Glomerular visceral epithelial cell (primary cell): Measurements from ENCODE around the gene ZBTB18.
"Not testable (repeated sequence)": the region's sequence is repeated elsewhere in the genome, so short reads cannot be mapped to it uniquely, and the experiment has no call there.

Experiments
- DNase-seq: peaks from one replicate; pipeline ENCODE4 v3.0.0-alpha.2; 2016; ENCODE audit errors: extremely low spot score

The ZBTB18 gene

GRCh38 chr1:244050835-244051444, at the start of gene ZBTB18:
TSS of gene ZBTB18 (plus strand) at chr1:244051283. CDS start at chr1:244051432, 149 bp downstream.
- peak; percentile 75 for DNase-seq

DNA sequence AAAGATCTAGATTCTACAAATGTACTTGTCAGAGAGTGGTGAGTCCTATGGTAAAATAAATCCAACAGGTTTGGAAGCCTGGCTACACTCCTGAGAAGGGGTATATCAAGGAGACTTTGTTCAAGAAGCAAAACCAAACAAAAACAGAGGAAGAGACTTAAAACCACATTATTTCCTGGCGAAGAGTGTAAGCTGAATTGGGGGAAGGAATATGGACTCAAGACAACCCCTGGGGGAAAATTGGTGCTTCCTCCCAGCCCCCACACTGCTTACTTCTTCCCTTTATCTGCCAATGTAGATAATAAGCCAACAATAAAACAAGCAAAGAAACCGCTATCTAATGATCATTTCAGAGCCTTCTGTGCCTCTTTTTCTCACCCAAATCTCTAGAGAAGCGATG, 48.4 kb upstream of the ZBTB18 start:
- no peak for DNase-seq

DNA sequence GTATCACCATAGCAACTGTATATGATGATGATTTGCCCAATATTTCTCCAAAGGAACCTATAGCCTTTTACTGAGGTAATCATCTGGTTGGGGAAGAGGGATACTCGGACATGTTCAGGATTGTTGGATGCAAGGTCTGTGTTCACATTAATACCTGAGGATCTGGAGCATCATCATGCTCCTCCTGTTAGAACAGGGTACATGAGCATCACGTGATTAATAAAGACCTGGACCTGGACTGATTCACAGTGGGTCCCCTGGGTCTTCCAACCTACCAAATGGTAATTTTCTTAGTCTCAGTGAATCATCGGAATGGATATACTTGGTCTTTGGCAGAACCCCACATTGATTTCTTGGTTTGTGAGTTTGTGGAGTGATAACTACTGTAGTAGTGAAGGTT, 45.6 kb upstream of the ZBTB18 start:
- no peak for DNase-seq

- no peak for DNase-seq
Measured at GRCh38 chr1:244006381-244006901, 44.6 kb upstream of the ZBTB18 start.

- no peak for DNase-seq
Measured at GRCh38 chr1:244006961-244007360, 44.1 kb upstream of the ZBTB18 start.

DNA sequence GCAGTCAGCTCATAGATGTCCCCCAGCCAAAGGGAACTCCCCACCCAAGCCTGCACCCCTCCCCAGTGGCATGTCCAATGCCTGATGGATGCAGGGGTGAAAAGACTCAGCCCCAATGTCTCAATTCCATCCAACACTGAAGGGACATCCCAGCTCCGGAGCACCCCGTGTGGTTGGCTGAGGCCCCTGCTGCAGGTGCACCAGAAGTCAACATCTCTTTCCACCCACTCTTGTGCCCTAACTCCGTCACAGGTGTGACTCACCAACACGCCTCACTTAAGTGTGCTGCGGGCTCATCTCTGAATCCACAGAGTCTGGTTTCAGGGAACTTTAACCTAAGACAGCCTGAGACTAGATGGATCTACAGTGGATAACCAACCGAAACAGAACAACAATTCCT, 40.9 kb upstream of the ZBTB18 start:
- DNase-seq = no peak

DNA sequence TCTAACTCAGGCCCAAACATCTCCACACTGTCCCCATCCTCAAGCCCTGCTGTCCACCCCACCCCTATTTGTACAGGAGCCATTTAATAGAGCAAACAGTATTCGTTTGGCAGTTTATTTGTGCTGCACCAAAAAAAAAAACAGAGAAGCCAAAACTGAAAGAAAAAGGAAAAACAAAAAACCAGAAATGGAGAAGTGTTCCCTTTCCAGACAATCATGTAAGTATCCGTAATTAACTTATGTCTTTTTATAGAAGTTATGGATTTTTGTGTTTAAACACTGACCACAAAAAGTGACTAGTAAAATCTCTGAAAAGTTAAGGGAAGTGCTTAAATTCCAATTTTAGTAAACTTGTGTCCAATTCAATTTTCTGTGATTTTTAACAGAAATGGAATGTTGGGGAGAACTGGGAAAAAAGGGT, 40.4 kb upstream of the ZBTB18 start:
- DNase-seq = no peak

DNA sequence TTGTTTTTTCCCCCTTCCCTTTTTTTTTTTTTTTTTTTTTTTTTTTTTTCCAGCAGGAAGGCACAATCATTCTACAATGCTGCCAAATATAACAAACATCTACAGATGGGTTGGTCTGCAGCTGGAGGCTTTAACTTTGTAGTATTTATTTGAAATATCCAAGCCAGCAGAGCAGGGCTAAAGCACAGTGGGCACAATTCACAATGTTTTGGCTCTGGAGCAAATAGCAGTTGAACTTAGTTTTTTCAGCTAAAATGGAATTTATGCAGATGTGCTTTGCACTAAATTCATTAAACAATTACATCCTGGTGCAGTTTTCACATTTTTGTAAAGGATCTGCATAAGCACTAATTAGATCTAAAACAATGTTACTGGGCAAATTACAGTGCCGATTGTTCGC, 39.8 kb upstream of the ZBTB18 start:
- no peak for DNase-seq

DNA sequence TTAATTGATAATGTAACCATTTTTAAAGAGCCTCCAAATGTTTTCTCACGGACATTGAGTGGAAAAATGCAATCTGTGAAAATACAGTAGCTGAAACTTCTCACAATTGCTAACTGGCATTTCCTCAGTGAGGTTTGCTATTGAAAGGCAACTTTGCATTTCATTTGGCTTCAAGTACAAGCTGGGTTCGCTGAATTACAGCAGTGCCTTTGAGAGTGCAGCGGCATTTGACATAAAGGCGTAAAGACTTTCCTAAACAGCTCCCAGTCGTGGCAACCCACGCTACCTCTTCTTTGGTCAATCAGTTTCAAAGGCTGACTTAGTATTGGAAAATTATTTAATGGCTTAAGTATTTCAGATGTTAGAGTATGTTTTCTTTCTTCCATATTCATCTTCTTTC, 39.3 kb upstream of the ZBTB18 start:
- no peak for DNase-seq

DNA sequence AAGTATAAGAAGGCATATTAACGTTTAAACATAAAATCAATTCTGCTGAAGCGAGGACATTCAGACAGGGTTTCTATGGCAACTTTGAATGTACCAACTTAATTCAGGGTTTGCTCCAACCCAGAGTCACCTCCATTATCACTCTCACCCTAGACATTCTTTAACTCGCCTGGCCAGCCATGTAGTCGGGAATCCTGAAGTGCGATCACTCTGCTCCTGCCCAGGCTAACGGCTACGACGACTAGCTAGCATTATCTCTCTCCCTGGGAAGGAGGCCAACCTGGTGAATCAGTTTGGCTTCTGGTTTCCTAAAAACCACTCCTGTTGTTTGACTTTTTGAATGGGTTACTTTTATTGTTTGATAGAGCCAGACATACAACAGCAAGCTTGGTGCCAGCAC, 38.9 kb upstream of the ZBTB18 start:
- DNase-seq = peak; percentile 71

DNA sequence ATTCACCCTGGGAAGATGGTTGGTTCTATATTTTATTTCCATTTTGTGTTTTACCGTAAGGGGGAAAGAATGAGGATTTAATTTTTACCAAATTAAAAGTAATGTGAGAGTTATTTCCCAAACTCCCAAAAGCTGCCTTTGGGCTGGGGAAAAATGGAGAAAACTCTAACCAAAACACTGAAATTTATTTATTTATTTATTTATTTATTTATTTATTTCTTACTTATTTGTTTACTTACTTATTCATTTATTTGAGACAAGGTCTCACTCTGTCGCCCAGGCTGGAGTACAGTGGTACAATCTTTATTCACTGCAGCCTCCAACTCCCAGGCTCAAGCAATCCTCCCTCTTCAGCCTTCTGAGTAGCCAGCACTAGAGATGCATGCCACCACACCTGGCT, 38.0 kb upstream of the ZBTB18 start:
- DNase-seq = no peak

DNA sequence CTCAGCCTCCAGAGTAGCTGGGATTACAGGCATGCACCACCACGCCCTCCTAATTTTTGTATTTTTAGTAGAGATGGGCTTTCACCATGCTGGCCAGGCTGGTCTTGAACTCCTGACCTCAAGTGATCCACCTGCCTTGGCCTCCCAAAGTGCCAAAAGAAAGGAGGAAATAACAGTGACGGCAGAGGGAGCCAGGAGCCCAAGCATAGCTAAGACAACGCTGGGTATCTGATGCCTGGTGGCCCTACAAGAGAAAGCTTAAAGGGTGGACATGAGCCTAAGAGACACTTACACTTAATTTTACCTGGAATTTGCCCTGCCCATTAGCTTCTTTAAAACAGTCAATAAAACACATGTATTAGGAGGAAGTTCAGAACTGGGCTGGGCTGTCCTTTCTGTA, 36.2 kb upstream of the ZBTB18 start:
- not testable (repeated sequence) for DNase-seq

DNA sequence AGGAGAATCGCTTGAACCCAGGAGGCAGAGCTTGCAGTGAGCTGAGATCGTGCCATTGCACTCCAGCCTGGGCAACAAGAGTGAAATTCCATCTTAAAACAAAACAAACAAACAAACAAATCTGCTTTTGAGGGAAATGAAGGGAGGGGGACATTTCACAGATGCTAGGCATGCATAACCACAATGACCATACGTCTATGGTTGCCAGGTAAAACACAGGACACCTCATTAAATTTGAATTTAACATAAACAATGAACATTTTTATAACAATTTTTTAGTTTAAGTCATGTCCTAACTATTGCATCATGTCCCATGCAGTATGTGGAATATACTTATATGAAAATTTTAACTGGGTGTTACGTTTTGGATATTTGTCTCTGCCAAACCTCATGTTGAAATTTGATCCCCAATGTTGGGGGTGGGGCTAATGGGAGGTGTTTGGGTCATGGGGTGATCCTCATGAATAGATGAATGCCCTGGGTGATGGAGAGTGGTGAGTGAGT, 31.0 kb upstream of the ZBTB18 start:
- no peak for DNase-seq

DNA sequence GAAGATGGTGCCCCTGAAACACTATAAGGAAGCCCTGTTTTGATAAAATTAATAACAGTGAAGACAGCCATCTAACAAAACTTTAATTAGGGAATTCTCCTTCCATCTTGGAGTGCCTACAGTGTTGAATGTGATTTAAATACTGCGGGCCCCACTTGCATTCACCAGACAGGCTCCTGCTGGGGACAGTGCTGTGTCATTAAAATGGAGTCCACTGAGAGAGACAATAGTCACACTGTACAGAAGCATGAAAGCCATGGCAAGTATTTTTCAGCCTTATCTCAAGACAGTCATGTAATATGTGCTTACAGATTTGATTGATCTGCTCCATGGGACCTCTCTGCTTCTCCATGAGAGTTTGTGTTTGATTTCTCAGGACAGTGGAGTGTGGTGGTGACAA, 29.7 kb upstream of the ZBTB18 start:
- no peak for DNase-seq

GRCh38 chr1:244022311-244022710, 28.8 kb upstream of the ZBTB18 start:
- no peak for DNase-seq

GRCh38 chr1:244022864-244023440, 28.1 kb upstream of the ZBTB18 start:
- no peak for DNase-seq

- no peak for DNase-seq
Measured at GRCh38 chr1:244027491-244028145, 23.5 kb upstream of the ZBTB18 start.

DNA sequence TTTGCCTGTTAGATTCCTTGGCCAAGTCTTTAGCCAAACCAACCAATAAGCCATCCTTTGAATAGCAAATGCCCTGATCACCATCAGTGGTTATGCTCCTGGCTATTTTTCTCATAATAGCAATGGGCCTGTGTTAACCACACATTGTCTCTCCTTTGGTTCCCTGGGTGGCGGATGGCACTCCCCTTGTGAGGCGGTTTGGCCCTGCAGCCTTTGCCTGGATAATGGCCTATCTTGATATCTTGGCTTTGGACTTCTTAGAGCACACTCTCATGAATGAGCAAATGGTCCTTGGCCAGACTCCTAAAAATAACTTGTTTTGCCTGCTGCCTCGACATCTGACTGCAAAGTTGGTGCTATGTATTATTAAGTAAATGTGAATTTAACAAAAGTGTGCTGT, 22.4 kb upstream of the ZBTB18 start:
- DNase-seq = no peak

DNA sequence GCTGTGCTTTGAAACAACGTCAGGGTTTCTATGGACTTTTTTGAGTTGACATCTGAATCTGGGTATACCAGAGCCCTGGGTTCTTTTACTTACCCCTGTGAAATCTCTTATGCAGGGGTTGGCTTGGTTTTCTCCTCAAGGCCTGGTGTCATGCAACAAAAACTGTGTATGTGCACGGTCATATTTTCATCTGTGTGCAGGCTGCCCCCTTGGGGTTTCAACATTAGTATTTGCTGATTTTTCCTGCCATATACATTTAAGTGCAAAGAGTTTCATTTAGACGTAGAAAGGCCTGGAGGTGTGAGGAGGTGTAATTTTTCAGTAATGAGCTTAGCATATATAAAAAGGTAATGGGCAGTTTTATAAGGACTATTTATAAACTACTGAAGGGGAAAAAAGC, 22.0 kb upstream of the ZBTB18 start:
- DNase-seq = no peak

GRCh38 chr1:244030481-244031040, 20.5 kb upstream of the ZBTB18 start:
- no peak for DNase-seq

DNA sequence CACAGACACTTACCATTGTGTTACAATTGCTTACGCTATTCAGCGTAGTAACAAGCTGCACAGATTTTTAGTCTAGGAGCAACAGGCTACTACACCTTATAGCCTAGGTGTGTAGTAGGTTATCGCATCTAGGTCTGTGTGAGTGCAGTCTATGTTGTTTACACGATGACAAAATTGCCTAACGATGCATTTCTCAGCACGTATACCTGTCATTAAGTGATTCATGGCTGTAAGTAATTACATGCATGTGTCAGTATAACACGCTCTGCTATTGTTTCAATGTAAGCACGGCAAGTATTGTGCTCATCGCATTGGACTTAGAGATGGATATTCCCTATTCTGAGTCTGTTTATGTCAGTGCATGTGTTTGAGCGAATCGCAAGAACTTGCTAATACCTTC, 15.7 kb upstream of the ZBTB18 start:
- no peak for DNase-seq

DNA sequence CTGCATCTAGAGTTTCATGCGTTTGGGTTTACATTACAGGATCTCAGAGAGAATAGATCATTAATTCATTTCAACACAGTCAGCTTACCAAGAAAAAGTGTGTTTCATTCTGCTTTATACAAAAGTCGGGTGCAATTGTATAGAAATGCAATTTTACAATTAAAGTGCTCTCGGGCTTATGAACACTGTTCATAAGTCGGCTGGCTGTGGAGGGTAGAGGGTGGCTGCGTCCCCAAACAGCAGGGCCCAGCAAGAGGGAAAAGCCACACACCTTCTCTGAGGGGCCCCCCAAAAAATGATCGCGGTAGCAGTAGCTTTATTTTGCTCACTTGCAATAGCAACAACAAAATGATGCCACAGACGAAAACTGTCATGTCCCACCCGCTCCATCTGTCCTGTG, 13.8 kb upstream of the ZBTB18 start:
- no peak for DNase-seq
